ENCODE measurements around the gene TMEM263.

DNA sequence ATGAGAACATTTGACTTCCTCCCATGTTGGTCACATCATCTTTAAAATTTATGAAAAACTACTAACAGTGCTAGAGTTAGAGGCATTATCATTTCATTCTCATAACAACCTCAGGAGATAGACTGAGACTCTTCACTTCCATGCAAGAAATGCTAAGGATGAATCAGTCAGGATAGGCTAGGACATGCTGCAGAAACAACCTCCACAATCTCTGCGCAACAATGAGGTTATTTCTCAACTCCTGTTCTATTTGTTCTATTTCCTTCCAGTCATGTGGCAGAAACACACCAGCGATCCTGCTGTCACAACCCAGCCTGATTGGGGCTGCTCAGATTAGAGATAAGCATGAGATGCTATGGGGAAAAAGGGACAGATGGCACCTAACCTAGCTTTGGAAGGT, 49.0 kb upstream of the TMEM263 start:
- TF ChIP-seq, protein P1, sequence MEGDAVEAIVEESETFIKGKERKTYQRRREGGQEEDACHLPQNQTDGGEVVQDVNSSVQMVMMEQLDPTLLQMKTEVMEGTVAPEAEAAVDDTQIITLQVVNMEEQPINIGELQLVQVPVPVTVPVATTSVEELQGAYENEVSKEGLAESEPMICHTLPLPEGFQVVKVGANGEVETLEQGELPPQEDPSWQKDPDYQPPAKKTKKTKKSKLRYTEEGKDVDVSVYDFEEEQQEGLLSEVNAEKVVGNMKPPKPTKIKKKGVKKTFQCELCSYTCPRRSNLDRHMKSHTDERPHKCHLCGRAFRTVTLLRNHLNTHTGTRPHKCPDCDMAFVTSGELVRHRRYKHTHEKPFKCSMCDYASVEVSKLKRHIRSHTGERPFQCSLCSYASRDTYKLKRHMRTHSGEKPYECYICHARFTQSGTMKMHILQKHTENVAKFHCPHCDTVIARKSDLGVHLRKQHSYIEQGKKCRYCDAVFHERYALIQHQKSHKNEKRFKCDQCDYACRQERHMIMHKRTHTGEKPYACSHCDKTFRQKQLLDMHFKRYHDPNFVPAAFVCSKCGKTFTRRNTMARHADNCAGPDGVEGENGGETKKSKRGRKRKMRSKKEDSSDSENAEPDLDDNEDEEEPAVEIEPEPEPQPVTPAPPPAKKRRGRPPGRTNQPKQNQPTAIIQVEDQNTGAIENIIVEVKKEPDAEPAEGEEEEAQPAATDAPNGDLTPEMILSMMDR (IDR thresholded peaks at IDR 0.05): no peak
- no peak for TF ChIP-seq POLR2A (IDR thresholded peaks at IDR 0.05)

Measured in tibial nerve (tissue), 3 donors.